GM12891 (cell line): ENCODE data around the gene ELL.

Source experiments
- POLR2A ChIP-seq: IDR thresholded peaks from 2 replicates; pipeline ENCODE4 v1.6.1; 2011; ENCODE audit warnings: low read depth, low read length, control low read depth
- POLR2AphosphoS5 ChIP-seq: IDR thresholded peaks from 2 replicates; pipeline ENCODE4 v1.6.1; 2011; ENCODE audit warnings: low read depth, low read length, control low read depth
- SPI1 ChIP-seq: IDR thresholded peaks from 2 replicates; pipeline ENCODE4 v1.6.1; 2011; ENCODE audit warnings: low read depth, low read length, control low read depth

DNA sequence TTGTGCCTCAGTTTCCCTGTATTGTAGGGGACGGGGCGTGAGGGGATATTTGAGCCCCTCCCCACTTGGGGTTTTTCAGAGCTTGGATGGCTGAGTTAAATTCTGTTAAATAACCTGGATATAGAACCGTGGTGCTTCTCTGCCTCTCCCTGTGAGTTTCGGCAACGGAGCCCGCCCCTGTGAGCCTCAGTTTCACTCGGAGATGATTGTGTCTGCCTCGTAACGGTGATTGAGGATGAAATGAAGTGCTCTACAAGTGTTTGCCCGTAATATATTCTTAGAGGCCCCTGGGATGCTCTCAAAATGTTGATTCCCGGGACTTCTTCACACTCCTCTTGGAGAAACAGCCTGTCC, 36.3 kb upstream of the ELL start:
- TF ChIP-seq POLR2A: no peak
- no peak for TF ChIP-seq POLR2AphosphoS5
- TF ChIP-seq SPI1: no peak
